DMS79 (cell line): ENCODE data around the gene EVA1B.
A peak's percentile ranks its signal among the peaks of the same experiment; 100 is the strongest.

ENCODE experiments used
- DNase-seq: peaks from one replicate; lab custom pipeline; 2025; lab: John Stamatoyannopoulos, UW

EVA1B gene, protein sequence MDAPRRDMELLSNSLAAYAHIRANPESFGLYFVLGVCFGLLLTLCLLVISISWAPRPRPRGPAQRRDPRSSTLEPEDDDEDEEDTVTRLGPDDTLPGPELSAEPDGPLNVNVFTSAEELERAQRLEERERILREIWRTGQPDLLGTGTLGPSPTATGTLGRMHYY

DNA sequence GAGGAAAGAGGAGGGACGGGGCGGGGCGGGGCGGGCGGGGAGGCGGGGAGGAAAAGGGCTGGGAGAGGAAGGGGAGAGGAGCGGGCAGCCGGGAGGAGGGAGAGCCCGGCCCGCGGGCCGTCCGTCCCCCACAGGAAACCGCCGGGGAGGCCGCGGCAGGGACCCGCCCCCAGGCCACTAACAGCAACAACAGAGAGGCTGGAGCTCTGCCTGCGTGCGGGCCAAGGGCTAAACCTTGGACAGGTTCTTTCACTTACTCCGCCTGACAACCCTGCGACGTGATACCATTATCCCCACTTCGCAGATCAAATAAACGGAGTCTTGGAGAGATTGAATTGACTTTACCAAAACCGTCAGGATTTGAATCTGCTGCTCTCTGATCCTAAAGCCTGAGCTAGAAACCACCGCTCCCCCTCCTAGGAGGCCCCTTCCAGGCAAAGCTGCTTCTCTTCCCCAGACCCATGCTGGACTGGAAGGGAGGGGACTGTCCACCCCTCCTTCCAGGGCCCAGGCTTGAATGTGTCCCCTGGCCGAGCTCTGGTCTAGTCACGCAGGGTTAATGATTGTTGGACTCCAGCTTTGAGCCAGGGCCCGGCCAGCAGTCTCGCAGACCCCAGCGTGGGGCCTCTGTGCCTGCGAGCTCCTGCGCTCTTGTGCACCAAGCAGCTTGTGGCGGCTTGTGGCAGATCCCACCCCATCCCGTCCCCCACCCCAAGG lies at the start of gene EVA1B:
Gene EVA1B (minus strand): TSS at position 10 of the 717 bp plus-strand sequence. CDS start 608 bp downstream, outside the sequence.
- DNase-seq: no peak

DNA sequence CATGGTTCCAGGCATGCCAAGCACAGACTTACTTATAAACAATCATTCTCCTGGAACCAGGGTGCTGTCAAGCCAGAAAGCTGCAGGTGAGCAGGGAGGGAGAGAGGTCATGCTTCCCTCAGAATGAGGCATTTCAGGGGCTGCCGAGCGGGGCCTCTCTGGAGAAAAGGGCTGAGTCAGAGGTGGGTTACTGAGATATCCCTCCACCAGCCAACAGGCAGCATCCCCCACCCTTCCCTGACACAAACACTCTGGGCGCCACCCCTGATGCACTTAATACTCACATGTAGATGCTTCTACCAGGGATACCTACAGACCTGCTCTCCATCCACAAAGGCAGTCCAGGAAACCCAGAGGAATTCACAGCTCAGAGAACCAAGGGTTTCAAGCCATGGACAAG lies 49.2 kb upstream of the EVA1B start:
- no peak for DNase-seq

DNA sequence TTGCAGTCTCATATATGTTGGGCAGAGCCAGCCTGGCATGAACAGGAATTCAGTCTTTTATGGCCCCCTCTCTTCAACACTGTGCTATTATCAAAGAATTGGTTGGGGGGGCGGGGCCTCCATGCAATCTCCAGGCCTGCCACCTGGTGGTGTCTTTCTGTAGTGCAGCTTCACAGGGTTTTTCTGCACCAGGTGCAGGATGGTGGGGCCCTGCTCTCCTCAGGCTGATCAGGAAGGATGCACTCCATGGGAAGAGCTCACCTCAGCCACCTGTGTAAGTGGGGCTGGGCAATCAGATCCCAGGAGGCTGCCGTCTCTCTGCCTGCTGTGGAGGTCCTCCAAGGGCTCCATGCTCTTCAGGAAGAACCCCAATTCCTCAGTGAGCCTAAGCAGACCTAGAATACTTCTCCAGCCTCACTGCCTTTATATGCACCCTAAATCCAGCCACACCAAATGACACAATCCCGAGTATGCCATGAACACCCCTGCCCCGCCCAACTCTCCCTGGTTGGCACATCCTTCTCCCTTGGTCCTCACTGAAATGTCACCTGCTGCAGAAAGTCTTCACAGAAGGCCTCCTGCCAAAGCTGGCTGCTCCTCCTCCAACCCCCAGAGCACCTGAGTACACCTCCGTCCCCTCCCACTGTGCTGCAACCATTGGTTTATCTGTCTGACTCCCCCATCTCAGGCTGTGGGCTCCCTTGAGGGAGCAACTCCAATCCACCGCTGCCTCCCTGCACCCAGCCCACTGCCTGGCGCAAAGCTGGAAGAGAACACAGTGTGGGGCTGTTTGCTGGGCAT lies 45.8 kb upstream of the EVA1B start:
- DNase-seq: peak; percentile 32

DNA sequence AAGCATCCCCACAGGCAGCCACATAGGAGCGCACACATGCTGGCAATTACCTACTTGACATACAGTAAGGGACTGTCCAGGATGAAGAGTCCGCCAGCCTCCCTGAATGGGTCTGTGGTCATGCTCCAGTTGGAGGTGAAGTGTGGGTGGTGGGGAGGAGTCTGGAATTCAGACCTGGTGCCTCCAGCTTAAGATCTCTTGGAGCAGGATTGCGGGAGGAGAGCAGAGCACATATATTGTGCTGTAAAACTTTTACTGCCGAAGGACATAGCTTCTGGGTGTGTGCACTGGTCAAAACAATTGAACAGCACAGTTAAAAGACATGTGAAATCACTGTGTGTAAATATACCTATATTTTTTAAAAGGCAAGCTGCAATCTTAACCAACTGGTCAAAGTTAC lies 44.4 kb upstream of the EVA1B start:
- DNase-seq: peak; percentile 91

DNA sequence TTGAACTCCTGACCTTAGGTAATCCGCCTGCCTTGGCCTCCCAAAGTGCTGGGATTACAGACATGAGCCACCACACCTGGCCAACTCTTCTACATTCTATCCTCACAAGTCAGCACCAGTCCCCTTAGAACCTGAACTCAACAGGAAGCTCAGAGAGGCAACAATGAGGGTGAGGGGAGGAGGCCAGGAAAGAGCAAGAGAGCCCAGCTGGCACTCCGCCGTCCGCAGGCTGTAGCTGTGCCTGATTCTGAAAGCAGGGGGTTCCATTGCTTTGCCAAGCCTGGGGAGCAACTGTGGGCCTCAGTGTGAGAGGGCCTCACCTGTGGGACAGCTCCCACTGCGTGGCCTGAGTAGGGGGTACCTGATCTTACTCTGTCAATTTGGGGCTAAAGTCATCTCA lies 43.6 kb upstream of the EVA1B start:
- DNase-seq: no peak

DNA sequence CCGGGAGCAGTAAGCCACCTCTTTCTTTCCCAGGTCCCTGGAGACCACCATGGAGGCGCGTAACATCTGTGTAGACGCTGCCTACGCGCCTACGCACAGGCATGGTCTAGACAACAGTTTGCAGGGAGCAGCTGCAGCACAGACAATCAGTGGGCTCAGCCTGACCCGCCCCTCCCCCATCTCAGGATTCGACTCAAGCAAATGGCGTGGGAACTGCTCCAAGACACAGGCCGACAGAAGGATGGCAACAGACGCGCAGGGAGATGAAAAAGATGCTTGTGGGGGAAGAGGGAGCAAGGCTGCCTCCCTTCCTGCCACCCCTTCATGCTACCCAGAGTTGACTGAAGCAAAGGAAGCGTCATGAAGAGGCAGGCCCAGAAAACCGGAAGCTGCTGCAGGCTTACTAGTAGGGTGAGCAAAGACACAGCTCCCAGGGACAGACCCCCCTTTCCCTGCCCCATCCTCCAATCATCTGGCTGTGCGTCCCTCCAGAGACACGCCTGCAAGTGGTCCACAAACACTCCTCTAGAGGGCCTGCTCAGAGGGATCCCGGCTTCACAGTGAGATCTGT lies 42.7 kb upstream of the EVA1B start:
- no peak for DNase-seq

DNA sequence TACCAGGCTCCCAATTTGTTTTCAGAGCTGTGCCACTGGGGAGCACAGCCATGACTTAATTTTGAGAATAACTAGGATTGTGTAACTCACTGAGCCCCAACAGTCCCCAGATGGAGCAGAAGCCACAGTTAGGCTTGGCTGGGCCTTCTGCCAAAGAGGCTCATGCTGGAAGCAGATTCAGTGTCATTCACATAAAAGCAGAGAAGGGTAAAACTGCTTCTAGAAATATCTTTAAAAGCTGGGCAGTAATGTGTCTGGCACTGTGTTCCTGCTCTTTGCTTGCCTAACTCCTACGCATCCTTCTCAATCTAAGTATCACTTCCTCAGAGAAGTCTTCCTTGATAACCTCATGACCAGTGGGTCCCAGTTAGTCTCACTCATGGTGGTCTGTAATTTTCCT lies 41.9 kb upstream of the EVA1B start:
- no peak for DNase-seq

DNA sequence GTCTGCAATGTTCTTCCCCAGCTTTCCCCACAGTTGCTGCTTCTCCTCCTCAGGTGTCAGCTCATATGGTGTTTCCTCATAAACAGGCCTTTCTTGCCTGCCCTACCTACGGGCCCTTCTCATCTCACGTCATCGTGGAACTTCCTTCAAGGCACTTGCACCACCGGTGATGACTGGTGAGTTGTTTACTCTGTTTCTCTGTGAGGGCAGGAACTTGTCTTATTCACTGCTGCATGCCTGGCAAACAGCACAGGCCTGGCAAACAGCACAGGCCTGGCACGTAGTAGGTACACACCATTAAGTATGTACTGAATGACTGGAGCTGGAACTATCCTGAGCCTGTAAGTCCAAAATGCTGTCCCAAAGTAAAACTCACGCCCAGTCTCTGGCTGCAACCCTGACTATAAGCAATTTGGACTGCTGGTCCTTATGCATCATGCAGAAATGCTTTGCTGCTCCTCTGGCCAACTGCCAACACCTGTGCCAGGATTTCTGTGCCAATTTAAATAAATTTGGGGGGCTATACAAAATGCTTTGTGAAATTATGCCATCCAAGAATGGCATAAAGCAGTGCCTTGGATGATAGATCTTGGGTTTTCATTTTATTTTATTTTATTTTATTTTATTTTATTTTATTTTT lies 36.6 kb upstream of the EVA1B start:
- peak; percentile 32 for DNase-seq

DNA sequence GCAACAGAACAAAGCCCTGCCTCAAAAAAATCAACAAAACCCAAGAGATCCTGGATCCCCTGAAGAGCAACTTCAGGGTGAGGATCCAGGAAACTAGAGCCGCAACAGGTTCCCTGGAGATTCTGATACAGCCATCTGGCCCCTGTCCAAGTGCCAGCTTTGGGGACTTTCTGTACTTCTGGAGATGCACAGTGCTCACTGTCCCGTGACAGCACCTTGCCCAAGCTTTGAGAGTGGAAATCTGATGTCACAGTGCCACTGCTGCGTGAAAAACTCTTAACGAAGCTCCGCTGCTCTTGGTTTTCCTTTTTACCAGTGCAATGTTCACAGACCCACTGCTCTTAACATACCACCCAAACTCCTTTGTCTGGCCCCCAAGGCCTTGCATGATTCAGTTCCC lies 35.9 kb upstream of the EVA1B start:
- DNase-seq: peak; percentile 32

DNA sequence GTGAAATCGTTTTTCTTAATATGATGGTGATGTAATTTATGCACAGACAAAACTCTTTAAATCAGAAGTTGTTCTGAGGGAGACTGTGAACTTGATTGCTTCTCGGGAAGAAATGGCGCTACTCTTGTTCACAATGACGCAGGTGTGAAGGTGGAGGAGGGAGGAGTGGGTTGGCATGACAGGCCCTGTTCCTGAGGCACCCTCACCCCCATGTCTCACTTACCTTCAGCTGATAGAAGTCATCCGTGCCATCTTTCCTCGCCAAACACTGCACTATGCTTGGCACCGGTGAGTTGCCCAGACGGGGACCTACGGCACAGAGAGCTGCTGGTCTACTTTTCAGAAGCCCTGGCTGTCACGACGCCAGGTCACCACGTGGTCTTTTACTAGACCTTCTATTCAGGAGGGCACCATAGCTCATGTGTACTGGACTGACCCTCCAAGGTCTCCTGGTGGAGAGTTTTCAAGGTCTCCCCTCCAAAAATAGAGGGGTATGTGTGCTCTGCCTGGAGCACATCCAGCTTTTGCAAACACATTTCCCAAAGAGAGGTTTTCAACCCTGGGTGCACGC lies 35.2 kb upstream of the EVA1B start:
- no peak for DNase-seq

DNA sequence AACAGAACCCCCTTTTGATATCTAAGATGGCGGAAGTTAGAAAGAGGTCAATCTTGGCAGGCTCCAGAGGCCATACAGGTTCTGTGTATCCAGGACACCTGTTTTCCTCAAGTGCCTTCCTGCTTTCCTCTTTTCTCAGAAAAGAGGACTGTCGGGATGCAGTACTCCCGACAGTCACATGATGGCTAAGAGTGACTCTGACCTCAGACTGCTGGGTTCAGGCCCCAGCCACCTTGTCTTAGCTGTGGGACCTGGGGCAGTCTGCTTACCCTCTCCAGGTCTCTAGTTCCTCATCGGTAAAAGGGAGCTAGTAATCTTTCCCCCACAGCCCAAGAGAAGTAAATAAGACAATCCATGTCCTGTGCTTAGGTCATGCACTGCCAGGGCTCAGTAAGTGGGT lies 32.4 kb upstream of the EVA1B start:
- no peak for DNase-seq

DNA sequence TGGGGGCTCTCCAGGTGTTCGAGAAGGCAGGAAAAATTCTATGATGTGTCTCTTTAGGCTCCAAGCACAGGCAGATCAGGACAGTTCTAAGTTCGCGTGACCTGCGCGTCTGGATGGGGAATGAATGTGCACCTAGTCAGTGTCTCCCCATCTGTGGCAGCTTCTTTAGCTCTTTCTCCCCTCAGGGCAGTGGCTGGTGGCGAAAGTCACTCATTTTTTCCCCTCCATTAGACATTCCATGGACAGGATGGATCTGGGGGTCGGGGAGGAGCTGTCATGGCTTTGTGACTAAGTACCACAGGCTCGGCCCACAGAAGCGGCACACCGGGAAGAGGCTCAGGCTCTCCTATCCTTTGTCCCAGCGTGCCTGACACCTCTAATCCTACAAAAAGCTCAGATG lies 31.0 kb upstream of the EVA1B start:
- no peak for DNase-seq

DNA sequence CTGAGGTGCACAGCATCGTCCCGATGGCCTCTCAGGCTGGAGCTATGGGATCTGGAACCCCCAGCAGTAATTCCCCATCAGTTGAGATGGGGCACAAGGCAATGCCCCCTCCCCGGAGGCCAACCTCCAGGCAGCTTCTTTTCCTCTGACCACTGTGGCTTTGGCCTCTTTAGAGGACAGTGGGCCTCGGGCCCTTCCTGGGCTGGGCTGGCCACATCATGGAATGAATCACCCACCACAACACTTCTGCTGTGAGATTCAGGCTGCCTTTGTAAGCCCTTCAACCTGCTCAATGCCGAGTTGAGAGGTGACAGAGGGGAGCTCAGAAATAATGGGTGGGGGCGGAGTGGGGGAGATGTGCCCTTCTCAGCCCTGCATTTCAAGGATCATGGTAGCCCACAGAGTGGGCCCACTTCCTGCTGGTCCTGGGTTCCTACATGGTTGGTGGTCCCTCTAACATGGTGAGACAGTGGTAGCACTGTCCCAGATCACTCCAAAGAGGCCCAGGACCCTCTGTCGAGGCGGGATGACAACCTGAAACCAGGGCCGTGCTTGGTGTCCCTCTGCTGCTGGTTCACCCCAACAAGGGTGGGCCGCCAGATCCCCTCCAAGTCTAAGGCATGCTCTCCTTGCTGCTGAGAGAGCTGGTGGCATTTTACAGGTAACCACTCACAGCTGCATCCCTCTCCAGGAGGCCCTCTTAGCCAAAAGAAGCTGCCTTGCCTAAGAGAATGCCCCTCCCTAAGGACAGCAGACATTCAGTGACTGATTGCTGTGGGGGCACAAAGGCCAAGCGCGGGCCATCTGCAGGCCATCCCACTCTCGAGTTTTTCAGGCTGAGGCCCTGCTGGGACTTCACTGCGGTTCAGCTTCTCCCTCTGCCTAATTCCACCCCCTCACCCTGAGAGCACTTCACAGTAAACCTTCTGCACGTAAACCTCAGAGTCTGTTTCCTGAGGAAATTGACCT lies 29.7 kb upstream of the EVA1B start:
- no peak for DNase-seq

DNA sequence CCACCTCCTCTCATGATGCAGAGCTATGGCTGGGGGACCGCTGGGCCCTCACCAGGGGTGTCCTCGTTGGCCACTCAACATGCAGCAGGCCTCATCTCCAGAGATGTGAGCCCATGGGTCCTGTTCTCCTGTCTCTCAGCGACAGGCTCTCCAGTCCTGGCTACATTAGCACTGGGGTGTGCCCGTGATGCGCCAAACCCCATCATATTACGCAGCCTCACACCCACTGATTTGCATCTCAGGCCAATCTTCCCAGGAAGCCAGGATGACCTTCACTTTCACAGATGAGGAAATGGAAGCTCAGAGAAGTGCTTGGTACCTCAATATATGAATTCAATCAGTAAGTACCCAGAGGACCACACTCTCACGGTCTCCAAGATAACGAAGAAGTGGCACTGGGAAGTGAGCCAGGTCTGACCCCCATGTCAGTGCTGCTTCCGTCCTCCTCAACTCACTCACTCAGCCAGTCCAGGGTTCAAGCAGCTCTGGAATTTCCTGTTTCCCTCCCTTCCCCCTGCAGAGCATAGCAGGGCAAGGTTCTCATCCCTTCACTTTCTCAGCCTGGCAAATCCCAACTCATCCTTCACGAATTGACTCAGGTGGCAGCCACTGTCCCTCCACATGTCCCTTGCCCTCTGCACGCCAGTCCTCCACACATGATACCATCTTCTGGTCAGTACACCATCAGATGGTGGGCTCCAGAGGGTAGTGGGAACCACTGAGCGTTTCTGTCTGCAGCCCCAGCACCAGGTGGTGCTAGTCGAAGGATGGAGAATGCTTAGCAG lies 28.9 kb upstream of the EVA1B start:
- no peak for DNase-seq

DNA sequence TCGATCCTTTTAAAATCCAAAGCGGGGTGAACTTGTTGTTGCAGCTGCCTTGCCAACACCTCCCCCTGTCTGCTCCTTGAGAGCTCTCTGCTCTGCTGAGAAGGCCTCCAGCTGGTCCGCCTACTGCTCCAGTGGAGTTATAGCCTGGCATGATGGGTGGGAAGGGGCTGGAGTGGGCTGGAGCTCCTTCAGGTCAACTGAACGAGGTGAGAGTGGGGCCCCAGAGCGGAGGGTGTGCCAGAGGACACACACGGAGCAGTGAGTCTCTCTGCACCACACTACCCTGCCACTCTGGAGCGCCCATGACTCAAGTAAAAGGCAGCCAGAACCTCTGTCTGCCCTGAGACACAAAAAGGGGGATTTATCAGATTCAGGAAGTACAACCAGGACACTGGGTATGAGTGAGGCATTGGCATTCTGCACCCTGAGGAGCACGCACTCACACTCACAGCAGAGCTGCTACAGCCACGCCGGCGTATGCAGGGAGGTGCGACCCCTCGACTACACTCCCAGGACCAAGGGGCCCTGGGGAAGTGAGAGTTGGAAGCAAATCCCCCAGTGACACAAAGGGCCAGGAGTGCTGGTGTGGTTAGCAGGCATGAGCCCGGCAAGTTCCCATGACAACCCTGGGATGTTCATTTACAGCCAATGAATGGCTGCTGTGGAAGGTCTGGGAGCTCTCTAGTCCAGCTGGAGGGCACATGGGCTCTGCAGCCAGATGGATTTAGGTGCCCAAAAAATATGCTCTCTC lies 28.0 kb upstream of the EVA1B start:
- peak; percentile 77 for DNase-seq

DNA sequence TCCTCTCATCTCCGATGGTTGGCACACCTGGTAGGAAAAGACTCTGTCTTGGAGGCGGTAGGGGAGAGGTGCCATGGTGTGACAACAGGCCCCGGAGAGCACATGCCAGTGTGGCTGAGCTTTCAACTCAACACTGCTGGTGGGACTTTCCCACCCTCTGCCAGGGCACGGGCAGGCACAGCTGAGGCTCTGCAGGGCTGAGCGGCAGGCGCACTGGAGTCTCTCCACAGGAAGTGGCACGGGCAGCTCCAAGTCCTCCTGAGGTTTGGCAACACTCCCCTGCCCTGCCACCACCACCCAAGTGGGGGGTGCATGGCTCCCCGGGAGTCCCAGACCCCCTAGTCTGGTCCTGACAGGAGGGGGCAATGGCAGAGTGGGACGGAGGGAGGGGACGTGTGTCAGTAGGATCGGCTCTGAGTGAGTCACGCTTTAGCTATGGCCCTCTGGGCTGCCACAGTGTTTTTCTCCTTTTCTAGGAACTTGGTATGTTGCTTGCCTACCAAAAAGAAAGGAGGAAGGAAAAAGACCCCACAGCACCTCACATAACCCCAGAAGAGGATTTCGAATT lies 27.3 kb upstream of the EVA1B start:
- DNase-seq: no peak

DNA sequence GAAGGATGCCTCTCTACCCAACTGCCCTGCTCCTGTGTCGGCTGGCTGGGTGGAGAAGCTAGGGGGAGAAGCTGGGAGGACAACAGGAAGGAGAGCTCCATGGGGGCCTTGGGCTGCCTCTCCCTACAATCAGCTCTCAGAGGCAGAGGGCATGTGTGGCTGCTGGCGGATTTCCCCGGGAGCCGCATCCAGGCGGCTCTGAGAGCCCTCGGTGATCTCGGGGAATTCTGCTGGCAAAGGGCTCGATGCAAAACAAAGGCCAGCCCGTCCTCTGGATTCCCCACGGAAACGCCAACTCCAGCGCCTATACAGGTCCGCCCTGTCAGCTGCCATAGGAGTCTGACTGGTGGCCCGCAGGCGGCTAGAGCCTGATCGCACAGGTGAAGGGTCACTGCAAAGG lies 26.4 kb upstream of the EVA1B start:
- DNase-seq: no peak

DNA sequence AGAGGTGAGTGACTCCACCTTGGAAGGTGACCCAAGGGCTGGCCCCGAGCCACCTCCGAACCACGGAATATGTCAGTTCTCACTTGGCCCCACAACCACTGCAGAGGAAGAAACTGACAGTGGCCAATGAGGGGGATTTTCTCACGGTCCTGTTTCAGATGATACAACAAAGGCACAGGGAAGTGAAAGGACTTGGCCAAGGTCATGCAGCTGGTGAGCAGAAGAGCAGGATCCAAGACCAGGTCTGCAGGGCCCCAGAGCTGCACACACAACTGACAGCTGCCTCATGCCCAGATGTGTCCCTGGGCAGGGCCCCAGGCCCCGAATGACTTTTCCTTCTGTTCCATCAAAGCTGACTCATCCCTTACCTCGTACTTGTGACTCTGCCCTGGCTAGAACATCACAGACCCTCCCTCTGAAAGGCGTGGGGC lies 25.8 kb upstream of the EVA1B start:
- DNase-seq: no peak
